Hepatocyte (in vitro differentiated cells): ENCODE results near the gene ELAC2. TPM values are rescaled to one million over a fixed set of nuclear protein-coding genes. Genes with fewer than 3 reads are reported as not detected.

Source experiments
- DNase-seq: peaks from one replicate; pipeline ENCODE4 v3.0.0-alpha.2; 2016; ENCODE audit warnings: low spot score
- H2AFZ ChIP-seq: fragments of 200-600 bp; sonication (generic); 2 replicates; pipeline ENCODE4 v1.6.0; 2016; ENCODE audit warnings: antibody characterized with exemption, mild to moderate bottlenecking
- H3K27ac ChIP-seq: fragments of 200-600 bp; sonication (generic); 2 replicates; pipeline ENCODE4 v1.5.1; 2016; ENCODE audit warnings: mild to moderate bottlenecking
- H3K27me3 ChIP-seq: fragments of 200-600 bp; sonication (generic); 2 replicates; pipeline ENCODE4 v1.6.1; 2016
- H3K36me3 ChIP-seq: fragments of 200-600 bp; sonication (generic); replicated peaks from 2 replicates; pipeline ENCODE4 v1.5.1; 2016; ENCODE audit warnings: low read depth; ENCODE audit not compliant: insufficient read depth
- H3K4me1 ChIP-seq: fragments of 200-600 bp; sonication (generic); 2 replicates; pipeline ENCODE4 v1.5.1; 2016; ENCODE audit warnings: mild to moderate bottlenecking, moderate library complexity; ENCODE audit not compliant: insufficient read depth
- H3K4me2 ChIP-seq: fragments of 200-600 bp; sonication (generic); 2 replicates; pipeline ENCODE4 v1.6.0; 2016
- H3K4me3 ChIP-seq: fragments of 200-600 bp; sonication (generic); 2 replicates; pipeline ENCODE4 v1.5.1; 2016; ENCODE audit warnings: mild to moderate bottlenecking
- H3K79me2 ChIP-seq: fragments of 200-600 bp; sonication (generic); 2 replicates; pipeline ENCODE4 v1.6.0; 2017; ENCODE audit warnings: mild to moderate bottlenecking
- H3K9me2 ChIP-seq: fragments of 200-600 bp; sonication (generic); replicated peaks from 2 replicates; pipeline ENCODE4 v1.6.0; 2017; ENCODE audit warnings: mild to moderate bottlenecking; ENCODE audit not compliant: insufficient read depth
- H3K9me3 ChIP-seq: fragments of 200-600 bp; sonication (generic); 2 replicates; pipeline ENCODE4 v1.5.1; 2016; ENCODE audit warnings: low read depth, mild to moderate bottlenecking
- H4K20me1 ChIP-seq: fragments of 200-600 bp; sonication (generic); 2 replicates; pipeline ENCODE4 v1.6.0; 2016; ENCODE audit warnings: mild to moderate bottlenecking; ENCODE audit not compliant: insufficient read depth, poor library complexity, severe bottlenecking
- EZH2 ChIP-seq: fragments of 200-600 bp; sonication (generic); IDR thresholded peaks from 2 replicates; pipeline ENCODE4 v1.6.1; 2016; ENCODE audit warnings: antibody characterized with exemption, mild to moderate bottlenecking, borderline replicate concordance
- EZH2phosphoT487 ChIP-seq: fragments of 200-600 bp; sonication (generic); IDR thresholded peaks from one replicate; pipeline ENCODE4 v1.6.1; 2018; ENCODE audit warnings: antibody characterized with exemption, mild to moderate bottlenecking, low read depth, moderate library complexity; ENCODE audit not compliant: unreplicated experiment, severe bottlenecking
- WGBS: methylation state at CpG from one replicate; pipeline ENCODE4 v1.1.6; 2016; ENCODE audit warnings: low lambda C conversion rate; ENCODE audit errors: missing lambda C conversion rate; 5-methylcytosine and 5-hydroxymethylcytosine counted together
- polyA plus RNA-seq: library from polyadenylated mRNA; unstranded; fragments of >200 nt; fragmentation: Nextera tagmentation; extraction: Ambion mirVana; gene quantifications from 2 replicates; pipeline ENCODE4 v1.2.1, GENCODE V29; 2016
- total RNA-seq: library from RNA; depleted of rRNA; stranded (reverse); fragments of >200 nt; gene quantifications from 2 replicates; pipeline ENCODE4 v1.2.3, GENCODE V29; 2014
- TF ChIP-seq, protein P1 (sequence below): fragments of 200-600 bp; sonication (generic); IDR thresholded peaks from 2 replicates; pipeline ENCODE4 v1.5.1; 2016; ENCODE audit warnings: antibody characterized with exemption, mild to moderate bottlenecking; ENCODE audit not compliant: poor library complexity

Gene ELAC2
- total and polyA plus RNA-seq, 2 experiments from 2014 or later, result 39.6 to 45.6 TPM

DNA sequence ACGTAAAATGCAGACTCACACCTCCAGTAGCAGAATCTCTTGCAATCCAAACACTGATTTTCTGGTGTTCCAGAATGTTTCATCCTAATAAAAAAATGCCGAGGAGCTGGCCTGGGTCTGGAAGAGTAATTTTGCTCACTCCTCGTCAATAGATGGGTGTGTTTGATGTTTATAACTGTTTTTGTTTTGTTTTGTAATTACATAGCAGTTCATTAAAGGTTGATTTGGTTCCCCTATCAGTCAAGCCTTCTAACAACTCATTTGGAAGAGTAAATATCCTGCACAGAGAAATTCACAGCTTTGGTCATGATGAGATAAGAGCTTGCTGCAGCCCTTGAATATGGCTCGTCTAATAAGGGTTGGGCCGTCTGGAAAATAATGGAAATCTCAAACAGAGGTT, 36.8 kb upstream of the ELAC2 start:
- no peak for DNase-seq
- Histone ChIP-seq H3K9me3 (no peaks in the 10 kb centered on the region), H3K36me3 (no peaks in the 10 kb centered on the region), H3K4me2 (no peak overlapping the region), H3K27ac (no peak overlapping the region), H3K27me3 (no peaks in the 10 kb centered on the region), H3K4me3 (no peak overlapping the region), H3K9me2 (no peaks in the 10 kb centered on the region), H3K79me2 (no peaks in the 10 kb centered on the region), H3K4me1 (no peaks in the 10 kb centered on the region), H2AFZ (no peak overlapping the region), H4K20me1 (no peaks in the 10 kb centered on the region)
- TF ChIP-seq, protein P1, sequence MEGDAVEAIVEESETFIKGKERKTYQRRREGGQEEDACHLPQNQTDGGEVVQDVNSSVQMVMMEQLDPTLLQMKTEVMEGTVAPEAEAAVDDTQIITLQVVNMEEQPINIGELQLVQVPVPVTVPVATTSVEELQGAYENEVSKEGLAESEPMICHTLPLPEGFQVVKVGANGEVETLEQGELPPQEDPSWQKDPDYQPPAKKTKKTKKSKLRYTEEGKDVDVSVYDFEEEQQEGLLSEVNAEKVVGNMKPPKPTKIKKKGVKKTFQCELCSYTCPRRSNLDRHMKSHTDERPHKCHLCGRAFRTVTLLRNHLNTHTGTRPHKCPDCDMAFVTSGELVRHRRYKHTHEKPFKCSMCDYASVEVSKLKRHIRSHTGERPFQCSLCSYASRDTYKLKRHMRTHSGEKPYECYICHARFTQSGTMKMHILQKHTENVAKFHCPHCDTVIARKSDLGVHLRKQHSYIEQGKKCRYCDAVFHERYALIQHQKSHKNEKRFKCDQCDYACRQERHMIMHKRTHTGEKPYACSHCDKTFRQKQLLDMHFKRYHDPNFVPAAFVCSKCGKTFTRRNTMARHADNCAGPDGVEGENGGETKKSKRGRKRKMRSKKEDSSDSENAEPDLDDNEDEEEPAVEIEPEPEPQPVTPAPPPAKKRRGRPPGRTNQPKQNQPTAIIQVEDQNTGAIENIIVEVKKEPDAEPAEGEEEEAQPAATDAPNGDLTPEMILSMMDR, result no peak
- no peak for TF ChIP-seq EZH2phosphoT487
- TF ChIP-seq EZH2, result no peak
- 38% methylated on average over 5 of the region's 5 CpGs for WGBS

DNA sequence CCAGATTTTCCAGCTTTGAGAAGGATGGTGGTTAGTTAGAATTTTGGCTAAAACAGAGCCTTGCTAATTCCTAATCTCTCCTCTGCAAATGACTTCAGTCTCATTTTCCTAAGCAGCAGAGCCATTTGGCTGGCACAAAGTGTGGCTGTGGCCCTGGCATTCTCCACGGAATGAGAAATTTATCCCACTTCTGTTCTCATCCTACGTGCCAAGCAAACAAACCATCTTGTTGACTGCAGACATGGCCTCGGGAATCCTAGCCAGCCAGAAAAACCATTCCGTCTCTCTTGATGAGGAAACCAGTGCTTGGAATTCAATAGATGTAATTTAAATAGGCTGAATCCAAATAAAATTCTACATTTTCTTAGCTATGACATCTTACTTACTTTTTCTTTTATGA, 34.1 kb upstream of the ELAC2 start:
- no peak overlapping the region for H3K27ac ChIP-seq
- no peaks in the 10 kb centered on the region for H3K79me2 ChIP-seq
- H4K20me1 ChIP-seq, result no peaks in the 10 kb centered on the region
- no peaks in the 10 kb centered on the region for H3K4me1 ChIP-seq
- H3K4me3 ChIP-seq, result no peak overlapping the region
- TF ChIP-seq, protein P1, result no peak
- 92% methylated on average over 4 of the region's 4 CpGs for WGBS
- no peaks in the 10 kb centered on the region for H3K9me2 ChIP-seq
- H3K27me3 ChIP-seq, result no peaks in the 10 kb centered on the region
- no peak overlapping the region for H2AFZ ChIP-seq
- no peaks in the 10 kb centered on the region for H3K36me3 ChIP-seq
- no peak overlapping the region for H3K4me2 ChIP-seq
- no peak for DNase-seq
- no peaks in the 10 kb centered on the region for H3K9me3 ChIP-seq

DNA sequence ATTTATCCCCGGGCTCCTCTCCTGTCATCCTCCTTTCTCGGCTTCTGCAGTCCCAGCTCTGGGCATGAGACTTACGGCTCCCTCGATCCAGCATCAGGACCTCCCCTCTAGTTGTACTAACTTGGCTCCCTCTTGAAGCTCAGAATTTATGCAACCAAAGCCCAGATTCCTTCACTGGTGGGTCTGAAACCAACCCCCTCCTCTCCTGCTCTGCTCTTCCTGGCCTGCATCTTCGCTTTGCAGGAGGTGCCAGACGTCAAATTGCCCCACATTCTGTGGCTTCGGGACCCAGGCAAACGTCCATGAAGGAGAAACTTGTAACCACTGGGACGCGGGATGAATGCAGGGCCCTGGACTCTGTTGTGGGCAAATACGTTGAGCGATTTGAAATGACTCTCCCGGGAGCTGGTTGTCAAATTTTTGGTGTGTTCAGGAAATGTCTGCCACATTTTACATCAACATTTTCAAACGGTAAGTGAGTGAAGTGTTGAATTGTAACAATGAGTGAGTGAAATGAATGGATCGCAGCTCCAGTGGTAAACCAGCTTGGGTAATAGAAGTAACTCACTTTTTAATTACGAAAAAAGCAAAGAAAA, 29.3 kb upstream of the ELAC2 start:
- TF ChIP-seq, protein P1, result no peak
- TF ChIP-seq EZH2phosphoT487 (no peak), EZH2 (no peak)
- 77% methylated on average over 16 of the region's 16 CpGs for WGBS

DNA sequence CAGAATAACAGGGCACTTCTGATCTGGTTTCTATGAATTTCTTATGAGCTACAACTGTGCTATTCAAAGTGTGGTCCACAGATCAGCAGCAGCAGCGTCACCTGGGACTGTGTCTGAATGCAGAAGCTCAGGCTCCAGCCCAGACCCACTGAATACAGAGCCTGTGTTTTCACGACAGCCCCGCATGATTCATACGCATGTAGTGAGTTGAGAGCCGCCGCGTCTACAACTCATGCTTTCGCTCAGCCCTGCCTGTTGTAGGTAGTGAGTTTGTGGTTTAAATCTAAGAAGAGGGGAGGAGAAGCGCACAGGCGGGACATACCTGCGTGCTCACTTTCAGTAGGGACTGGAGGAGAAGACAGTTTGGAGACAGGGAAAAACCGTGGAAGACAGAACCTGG, 28.5 kb upstream of the ELAC2 start:
- WGBS, result 88% methylated on average over 12 of the region's 12 CpGs
- no peaks in the 10 kb centered on the region for H3K9me2 ChIP-seq
- no peak overlapping the region for H3K4me3 ChIP-seq
- no peaks in the 10 kb centered on the region for H3K79me2 ChIP-seq
- no peak for DNase-seq
- no peaks in the 10 kb centered on the region for H3K9me3 ChIP-seq
- H3K27ac ChIP-seq, result no peak overlapping the region
- H3K27me3 ChIP-seq, result no peaks in the 10 kb centered on the region
- no peaks in the 10 kb centered on the region for H3K36me3 ChIP-seq
- H3K4me2 ChIP-seq, result no peak overlapping the region
- no peak overlapping the region for H2AFZ ChIP-seq
- no peaks in the 10 kb centered on the region for H4K20me1 ChIP-seq
- H3K4me1 ChIP-seq, result no peaks in the 10 kb centered on the region
- no peak for TF ChIP-seq EZH2
- TF ChIP-seq, protein P1, result no peak
- TF ChIP-seq EZH2phosphoT487, result no peak

More for the DNA sequence above, 29.3 kb upstream of the ELAC2 start:
- Histone ChIP-seq H2AFZ (no peak overlapping the region), H3K4me2 (no peak overlapping the region), H3K9me3 (no peaks in the 10 kb centered on the region), H3K4me1 (no peaks in the 10 kb centered on the region), H3K4me3 (no peak overlapping the region), H3K9me2 (no peaks in the 10 kb centered on the region), H3K27ac (no peak overlapping the region), H3K79me2 (no peaks in the 10 kb centered on the region), H4K20me1 (no peaks in the 10 kb centered on the region), H3K27me3 (no peaks in the 10 kb centered on the region), H3K36me3 (no peaks in the 10 kb centered on the region)
- DNase-seq, result no peak
